ENCODE measurements around the gene DDX24.

The DDX24 gene

DNA sequence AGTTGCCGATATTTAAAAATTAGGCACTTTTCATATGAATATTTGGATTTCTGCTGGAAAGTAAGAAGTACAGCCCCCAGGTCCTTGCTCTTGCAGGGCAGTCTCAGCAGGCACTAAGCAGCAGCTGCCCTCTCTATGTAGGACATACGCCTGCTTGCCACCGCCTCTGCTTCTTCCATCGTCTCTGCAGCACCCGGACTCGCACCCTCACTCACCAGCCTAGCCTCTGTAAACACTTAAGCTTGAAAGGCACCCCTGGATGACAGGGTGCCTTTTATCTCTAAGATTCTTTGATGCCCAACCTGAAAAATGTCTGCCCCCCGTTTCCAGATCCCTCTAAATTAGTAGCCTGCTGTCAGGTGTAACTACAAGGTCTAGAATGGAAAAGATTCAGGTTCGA, 35.9 kb downstream of the DDX24 start:
- TF ChIP-seq, protein P1, sequence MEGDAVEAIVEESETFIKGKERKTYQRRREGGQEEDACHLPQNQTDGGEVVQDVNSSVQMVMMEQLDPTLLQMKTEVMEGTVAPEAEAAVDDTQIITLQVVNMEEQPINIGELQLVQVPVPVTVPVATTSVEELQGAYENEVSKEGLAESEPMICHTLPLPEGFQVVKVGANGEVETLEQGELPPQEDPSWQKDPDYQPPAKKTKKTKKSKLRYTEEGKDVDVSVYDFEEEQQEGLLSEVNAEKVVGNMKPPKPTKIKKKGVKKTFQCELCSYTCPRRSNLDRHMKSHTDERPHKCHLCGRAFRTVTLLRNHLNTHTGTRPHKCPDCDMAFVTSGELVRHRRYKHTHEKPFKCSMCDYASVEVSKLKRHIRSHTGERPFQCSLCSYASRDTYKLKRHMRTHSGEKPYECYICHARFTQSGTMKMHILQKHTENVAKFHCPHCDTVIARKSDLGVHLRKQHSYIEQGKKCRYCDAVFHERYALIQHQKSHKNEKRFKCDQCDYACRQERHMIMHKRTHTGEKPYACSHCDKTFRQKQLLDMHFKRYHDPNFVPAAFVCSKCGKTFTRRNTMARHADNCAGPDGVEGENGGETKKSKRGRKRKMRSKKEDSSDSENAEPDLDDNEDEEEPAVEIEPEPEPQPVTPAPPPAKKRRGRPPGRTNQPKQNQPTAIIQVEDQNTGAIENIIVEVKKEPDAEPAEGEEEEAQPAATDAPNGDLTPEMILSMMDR (IDR thresholded peaks at IDR 0.05), result no peak

DNA sequence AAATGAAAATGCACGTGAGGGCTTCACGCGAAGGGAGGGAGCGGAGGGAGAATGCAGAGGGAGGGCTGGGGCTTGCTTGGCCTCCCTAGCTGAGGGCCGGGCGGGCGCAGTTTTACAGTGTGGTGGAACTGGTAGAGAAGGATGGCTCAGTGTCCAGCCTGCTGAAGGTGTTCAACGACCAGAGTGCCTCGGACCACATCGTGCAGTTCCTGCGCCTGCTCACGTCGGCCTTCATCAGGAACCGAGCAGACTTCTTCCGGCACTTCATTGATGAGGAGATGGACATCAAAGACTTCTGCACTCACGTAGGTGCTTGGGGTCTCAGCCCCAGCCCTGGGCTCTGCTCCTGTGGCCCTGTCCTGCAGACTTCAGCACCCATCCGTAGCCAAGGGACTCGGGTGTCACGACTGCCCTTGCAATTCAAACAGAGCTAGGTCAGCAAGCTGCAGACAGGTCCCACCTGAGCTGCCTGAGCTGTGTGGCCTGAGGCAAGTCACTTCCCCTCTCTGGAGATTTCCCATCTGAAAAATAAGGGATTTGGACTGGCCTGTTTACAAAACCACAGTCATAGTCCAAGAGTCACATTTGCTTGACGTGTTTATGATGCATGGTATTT, 36.4 kb downstream of the DDX24 start:
- TF ChIP-seq, protein P1 (IDR thresholded peaks at IDR 0.05), result no peak

DNA sequence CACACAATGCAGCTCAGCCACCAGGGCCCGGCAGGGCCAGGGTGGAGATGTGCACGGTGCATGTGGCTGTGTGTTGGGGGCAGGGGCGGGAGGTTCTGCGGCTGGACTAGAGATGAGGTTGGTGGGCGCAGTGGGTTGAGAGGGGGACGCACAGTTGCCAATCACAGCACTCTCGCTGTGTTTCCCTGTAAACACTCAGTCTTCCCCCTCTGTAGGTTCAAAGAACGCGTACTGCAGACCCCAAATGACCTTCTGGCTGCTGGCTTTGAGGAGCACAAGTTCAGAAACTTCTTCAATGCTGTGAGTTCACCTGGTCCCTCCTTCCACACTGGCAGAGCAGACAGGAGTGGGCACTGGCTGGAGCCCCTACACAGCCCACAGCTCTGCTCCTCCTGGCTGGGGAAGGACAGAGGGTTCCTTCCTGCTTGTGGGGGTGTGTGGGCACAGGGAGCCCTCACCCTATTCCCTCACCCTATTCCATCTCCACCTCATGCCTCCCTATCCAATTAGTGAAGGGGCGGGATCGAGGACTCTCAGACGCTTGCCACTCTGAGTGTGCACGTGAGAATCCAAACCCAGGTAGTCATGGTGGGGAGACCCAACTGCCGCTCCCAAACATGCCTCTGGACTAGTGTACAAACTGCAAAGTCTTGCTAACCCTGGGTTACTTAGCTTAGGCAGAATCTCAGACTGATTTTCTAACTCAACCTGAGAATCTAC, 37.1 kb downstream of the DDX24 start:
- TF ChIP-seq, protein P1 (IDR thresholded peaks at IDR 0.05), result no peak

DNA sequence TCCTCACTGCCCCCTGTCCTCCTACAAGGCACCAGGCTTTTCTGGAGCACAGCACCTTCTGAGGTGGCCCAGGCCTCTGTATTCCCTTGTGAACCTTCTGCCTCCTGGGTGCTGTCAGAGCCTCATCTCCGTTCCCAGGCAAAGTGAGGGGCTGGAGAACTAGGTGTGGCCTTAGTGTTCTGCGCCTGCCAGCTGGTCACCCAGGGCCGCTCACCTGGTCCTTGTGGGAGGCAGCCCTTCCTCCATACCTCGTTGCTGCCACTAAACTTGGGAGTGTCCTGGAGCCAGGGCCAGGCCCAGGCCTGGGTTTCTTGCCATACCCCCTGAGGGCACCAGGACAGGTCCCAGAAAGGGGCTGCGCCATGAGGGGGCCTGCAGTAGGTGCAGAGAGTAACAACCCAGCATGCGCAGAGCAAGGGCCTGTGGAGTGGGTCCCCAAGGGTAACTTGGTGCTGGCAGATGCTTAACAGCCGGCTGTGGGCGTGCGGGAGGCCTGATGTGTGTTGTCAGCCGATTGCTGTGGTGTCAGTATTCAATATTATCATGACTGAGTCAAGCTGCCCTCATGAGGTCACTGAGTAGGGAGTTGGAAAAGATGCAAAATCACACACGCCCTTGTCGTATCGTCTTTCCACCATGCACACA, 37.8 kb downstream of the DDX24 start:
- TF ChIP-seq, protein P1 (IDR thresholded peaks at IDR 0.05), result no peak

DNA sequence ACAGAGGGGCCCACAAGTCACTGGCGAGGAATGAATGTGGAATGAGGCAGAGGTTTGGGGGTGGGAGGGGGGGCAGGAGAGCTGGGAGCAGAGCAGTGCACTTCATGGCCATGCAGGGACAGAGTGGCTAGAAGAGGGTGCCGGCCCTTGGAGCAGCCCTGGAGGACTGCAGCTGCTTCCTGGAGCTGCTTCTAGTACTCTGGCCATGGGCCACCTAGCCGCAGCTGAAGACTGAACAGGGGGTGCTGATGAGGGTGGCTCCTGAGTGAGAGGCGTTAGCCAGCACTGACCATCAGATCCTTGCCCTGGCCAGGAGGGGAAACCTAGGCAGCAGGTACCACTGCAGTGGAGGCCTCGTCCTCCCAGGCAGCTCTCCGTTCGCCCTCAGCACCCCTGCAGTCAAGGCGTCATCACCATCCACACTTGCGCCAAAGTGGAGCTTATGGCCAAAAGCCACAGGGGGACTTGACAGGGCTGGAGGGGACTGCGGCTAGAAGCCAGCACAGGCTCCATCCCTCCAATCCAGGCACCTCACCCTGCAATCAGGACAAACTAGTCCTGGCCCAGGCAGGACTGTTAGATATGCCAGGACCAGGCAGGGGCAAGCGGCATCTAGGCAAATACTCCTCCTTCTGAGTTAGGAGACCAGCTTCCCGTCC, 38.4 kb downstream of the DDX24 start:
- TF ChIP-seq, protein P1 (IDR thresholded peaks at IDR 0.05), result no peak

DNA sequence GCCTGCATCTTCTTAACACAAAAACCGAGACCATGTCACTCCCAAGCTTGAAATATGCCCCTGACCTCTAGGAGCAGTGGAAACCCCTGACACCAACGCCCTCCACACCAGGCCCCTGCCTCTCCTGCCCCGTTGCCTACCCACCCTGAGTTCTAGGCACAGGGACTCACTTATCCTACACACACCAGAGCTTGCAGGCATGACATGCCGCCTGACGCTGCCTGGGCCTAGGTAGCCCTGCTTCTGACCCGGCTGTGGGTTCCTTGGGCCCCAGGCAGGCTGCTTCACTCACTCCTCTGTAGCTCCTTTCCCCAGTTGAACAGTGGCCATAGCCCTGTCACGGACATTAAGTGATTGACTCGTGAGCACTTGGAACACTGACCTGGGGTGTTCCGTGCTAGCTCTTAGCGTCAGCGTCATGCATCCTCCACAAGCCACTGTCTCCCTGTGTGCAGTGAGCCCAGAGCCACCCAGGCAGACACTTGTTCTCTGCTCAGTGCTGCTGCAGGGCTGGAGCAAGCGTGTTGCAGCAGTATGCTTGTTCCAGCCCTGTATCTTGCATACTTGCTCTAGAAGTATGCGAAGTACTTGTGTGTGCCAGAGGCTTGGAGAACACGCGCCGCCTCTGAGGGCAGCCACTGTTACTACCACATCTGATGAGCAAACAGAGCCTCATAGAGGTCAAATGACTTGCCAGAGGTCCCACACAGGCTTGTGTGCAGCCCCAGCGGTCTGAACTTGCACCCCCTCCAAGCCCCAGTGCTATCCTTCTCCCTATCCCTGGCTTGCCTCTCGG, 39.3 kb downstream of the DDX24 start:
- TF ChIP-seq, protein P1 (IDR thresholded peaks at IDR 0.05), result no peak

DNA sequence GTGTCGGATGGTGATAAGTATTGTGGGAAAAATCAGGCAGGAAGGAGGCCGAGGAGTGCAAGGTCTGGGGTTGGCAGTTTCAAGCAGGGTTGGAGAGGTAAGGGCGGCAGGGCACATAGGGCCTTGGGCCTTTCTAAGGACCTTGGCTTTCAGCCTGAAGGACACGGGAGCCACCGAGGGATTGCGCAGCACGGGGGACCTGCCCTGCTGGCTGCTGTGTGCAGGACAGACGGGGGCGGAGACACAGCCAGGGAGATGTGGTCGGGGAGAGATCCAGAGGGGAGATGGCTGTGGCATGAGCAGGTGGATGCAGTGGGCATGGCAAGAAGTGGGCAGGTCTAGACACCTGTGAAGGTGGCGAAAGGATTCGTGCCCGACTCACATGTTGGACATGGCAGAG, 40.2 kb downstream of the DDX24 start:
- TF ChIP-seq, protein P1 (IDR thresholded peaks at IDR 0.05), result no peak

All from LNCAP (cell line).